ENCODE data around the gene PRKCA.

The PRKCA gene

GRCh38 chr17:66686601-66687000, 384.2 kb downstream of the PRKCA start:
- no peak for TF ChIP-seq CTCF (conservative IDR thresholded peaks at IDR 0.05; ENCODE audit: low read depth)
- ChIA-PET POLR2A (ENCODE audit: low non-redundant PET) (no interaction called here), CTCF (interaction anchor here (1.1 kb wide), 1 partner anchor 11 kb away, joined by 3 read pairs; no protein-coding TSS in a partner anchor)
- no peak overlapping the region for H3K27ac ChIP-seq
- no peak for DNase-seq (ENCODE audit: low spot score)

GRCh38 chr17:66687570-66688284, 385.3 kb downstream of the PRKCA start:
- DNase-seq (ENCODE audit: low spot score): no peak
- TF ChIP-seq CTCF (conservative IDR thresholded peaks at IDR 0.05; ENCODE audit: low read depth): no peak
- ChIA-PET POLR2A (ENCODE audit: low non-redundant PET) (no interaction called here), CTCF (no interaction called here)
- no peak overlapping the region for H3K27ac ChIP-seq

GRCh38 chr17:66689221-66689620, 386.8 kb downstream of the PRKCA start:
- CTCF ChIA-PET: no interaction called here
- no peak for TF ChIP-seq CTCF (conservative IDR thresholded peaks at IDR 0.05; ENCODE audit: low read depth)
- POLR2A ChIA-PET (ENCODE audit: low non-redundant PET): no interaction called here
- DNase-seq (ENCODE audit: low spot score): no peak
- H3K27ac ChIP-seq: no peak overlapping the region

- POLR2A ChIA-PET (ENCODE audit: low non-redundant PET): no interaction called here
- no peak overlapping the region for H3K27ac ChIP-seq
- TF ChIP-seq CTCF (conservative IDR thresholded peaks at IDR 0.05; ENCODE audit: low read depth): no peak
- CTCF ChIA-PET: no interaction called here
- no peak for DNase-seq (ENCODE audit: low spot score)
These were observed 387.8 kb downstream of the PRKCA start for GRCh38 chr17:66690166-66690565.

- no peak for DNase-seq (ENCODE audit: low spot score)
- H3K27ac ChIP-seq: no peak overlapping the region
These were observed 389.4 kb downstream of the PRKCA start for GRCh38 chr17:66691644-66692420.

GRCh38 chr17:66692421-66692690, 389.9 kb downstream of the PRKCA start:
- POLR2A ChIA-PET (ENCODE audit: low non-redundant PET): no interaction called here
- DNase-seq (ENCODE audit: low spot score): no peak
- no peak for TF ChIP-seq CTCF (conservative IDR thresholded peaks at IDR 0.05; ENCODE audit: low read depth)
- CTCF ChIA-PET: no interaction called here
- no peak overlapping the region for H3K27ac ChIP-seq

More at GRCh38 chr17:66691644-66692420, 389.4 kb downstream of the PRKCA start:
- CTCF ChIA-PET: no interaction called here
- TF ChIP-seq CTCF (conservative IDR thresholded peaks at IDR 0.05; ENCODE audit: low read depth): no peak
- POLR2A ChIA-PET (ENCODE audit: low non-redundant PET): no interaction called here
